GM21526 (cell line): ENCODE results near the gene IMPG1.

Experiments
- ATAC-seq: cut with Tn5 transposase; IDR thresholded peaks from one replicate; pipeline ENCODE4 v1.9.1; 2021; ENCODE audit warnings: moderate library complexity; ENCODE audit not compliant: unreplicated experiment, low FRiP score

The IMPG1 gene

GRCh38 chr6:75896526-75896925 is 175.9 kb downstream of the IMPG1 start:
- no peak for ATAC-seq

DNA sequence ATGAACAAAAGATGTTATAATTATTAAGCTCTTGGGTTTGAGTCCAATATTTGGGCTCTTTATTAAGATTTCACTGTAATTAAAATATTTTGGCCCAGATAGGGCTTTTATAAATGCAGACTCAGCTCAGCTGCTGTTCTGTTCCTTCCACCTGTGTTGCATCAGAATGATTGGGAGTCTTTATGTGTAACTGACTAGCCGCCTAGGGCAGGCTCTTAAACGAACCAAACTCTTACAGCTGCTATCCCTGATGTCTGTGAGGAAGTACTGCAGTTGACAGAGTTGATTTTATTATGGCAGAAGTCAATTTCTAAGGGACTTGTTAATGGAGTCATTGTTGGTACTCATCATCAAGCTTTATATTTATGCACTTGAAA is 178.7 kb downstream of the IMPG1 start:
- ATAC-seq = no peak

- ATAC-seq = no peak
Observed at GRCh38 chr6:75893058-75893775, 179.2 kb downstream of the IMPG1 start.

DNA sequence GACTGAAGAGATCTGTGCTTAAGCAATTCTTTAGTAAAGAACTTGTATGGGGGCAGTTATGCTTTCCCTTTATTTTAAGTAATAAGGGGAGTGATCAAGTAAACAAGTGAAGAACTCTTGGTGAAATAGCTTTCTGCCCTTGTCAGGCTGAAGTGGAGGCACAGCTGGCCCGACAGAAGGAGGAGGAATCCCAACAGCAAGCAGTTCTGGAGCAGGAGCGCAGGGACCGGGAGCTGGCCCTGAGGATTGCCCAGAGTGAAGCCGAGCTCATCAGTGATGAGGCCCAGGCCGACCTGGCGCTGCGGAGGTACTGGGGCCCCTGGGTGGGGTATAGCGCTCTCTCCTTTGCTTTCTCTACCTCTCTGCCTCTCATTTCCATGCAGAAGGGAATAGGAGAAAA is 180.1 kb downstream of the IMPG1 start:
- no peak for ATAC-seq

GRCh38 chr6:75884822-75885221 is 187.6 kb downstream of the IMPG1 start:
- ATAC-seq = no peak

- ATAC-seq = no peak
Observed at GRCh38 chr6:75882734-75883133, 189.7 kb downstream of the IMPG1 start.

DNA sequence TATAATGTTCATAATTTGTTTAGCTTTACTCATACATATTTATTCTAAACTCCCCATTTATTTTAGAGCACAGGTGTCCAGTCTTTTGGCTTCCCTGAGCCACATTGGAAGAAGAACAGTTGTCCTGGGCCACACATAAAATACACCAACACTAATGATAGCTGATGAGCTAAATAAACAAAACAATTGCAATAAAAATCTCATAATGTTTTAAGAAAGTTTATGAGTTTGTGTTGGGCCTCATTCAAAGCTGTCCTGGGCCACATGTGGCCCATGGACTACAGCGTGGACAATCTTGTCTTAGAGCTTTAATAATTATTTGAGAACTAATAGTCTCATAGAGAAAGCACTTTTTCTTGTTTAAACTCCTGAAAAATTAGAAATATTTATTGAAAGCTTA is 192.2 kb downstream of the IMPG1 start:
- no peak for ATAC-seq

DNA sequence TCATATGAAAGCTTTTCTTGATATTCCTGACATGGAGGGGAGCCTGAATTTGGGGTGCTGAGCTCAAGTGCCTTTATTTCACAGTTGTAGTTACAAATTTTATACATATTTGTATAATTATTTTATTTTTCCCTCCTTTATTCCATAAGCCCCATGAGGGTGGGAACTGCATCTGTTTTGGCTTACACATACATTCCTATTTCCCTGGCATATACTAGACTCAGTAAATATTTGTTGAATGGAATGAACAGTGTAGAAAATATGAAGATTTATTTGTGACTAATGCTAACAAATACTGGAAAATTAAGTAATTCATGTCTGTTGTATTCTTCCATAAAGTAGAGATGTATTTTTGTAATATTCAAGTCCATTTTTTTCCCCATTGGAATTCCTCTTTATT is 196.3 kb downstream of the IMPG1 start:
- ATAC-seq = no peak

DNA sequence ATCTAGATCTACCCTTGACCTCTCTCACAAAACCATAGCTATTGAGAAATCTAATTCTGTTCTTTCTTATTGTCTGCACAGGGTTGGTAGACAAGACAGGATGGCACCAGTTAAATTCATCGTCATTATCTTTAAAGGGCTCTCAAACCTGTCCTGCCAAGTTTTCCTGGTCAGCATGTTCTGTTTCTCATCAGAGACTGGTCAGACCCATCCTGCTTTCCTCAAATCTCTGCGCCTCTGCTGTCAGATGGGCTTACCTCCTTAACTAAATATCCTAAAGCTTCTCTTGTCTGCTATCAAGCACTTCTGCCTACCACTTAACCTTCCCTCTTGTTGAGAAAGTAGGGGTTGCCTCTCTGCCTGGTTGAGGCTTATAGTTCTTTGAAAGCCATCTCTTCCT is 198.2 kb downstream of the IMPG1 start:
- ATAC-seq = no peak
